ENCODE results near the gene ADAM17.
"Not testable (repeated sequence)": the region's sequence is repeated elsewhere in the genome, so short reads cannot be mapped to it uniquely, and the experiment has no call there.

ADAM17 gene

GRCh38 chr2:9565436-9566153 is 10.0 kb upstream of the ADAM17 start:
- no peak for DNase-seq (ENCODE audit: low read depth in 1 of 2, low spot score in 1 of 2)

- no peak for DNase-seq (ENCODE audit: low read depth in 1 of 2, low spot score in 1 of 2)
Observed at GRCh38 chr2:9560628-9561027, 5.0 kb upstream of the ADAM17 start.

- no peak for DNase-seq (ENCODE audit: low read depth in 1 of 2, low spot score in 1 of 2)
Observed at GRCh38 chr2:9558948-9559381, 3.3 kb upstream of the ADAM17 start.

GRCh38 chr2:9556121-9556743 is 602 bp upstream of the ADAM17 start:
- no peak for DNase-seq (ENCODE audit: low read depth in 1 of 2, low spot score in 1 of 2)

- no peak for DNase-seq (ENCODE audit: low read depth in 1 of 2, low spot score in 1 of 2)
Observed at GRCh38 chr2:9554921-9555296, 721 bp downstream of the ADAM17 start.

GRCh38 chr2:9552219-9553178 is 3.1 kb downstream of the ADAM17 start:
- DNase-seq (ENCODE audit: low read depth in 1 of 2, low spot score in 1 of 2) = no peak

GRCh38 chr2:9550859-9551391 is 4.7 kb downstream of the ADAM17 start:
- DNase-seq (ENCODE audit: low read depth in 1 of 2, low spot score in 1 of 2) = not testable (repeated sequence)

GRCh38 chr2:9549420-9549819 is 6.2 kb downstream of the ADAM17 start:
- DNase-seq (ENCODE audit: low read depth in 1 of 2, low spot score in 1 of 2) = no peak

- DNase-seq (ENCODE audit: low read depth in 1 of 2, low spot score in 1 of 2) = no peak
Observed at GRCh38 chr2:9548506-9548905, 7.1 kb downstream of the ADAM17 start.

- DNase-seq (ENCODE audit: low read depth in 1 of 2, low spot score in 1 of 2) = no peak
Observed at GRCh38 chr2:9547262-9547991, 8.2 kb downstream of the ADAM17 start.

- DNase-seq (ENCODE audit: low read depth in 1 of 2, low spot score in 1 of 2) = no peak
Observed at GRCh38 chr2:9545502-9545901, 10.1 kb downstream of the ADAM17 start.

GRCh38 chr2:9543557-9543956 is 12.1 kb downstream of the ADAM17 start:
- DNase-seq (ENCODE audit: low read depth in 1 of 2, low spot score in 1 of 2) = no peak

GRCh38 chr2:9539531-9539930 is 16.1 kb downstream of the ADAM17 start:
- DNase-seq (ENCODE audit: low read depth in 1 of 2, low spot score in 1 of 2) = no peak

- DNase-seq (ENCODE audit: low read depth in 1 of 2, low spot score in 1 of 2) = no peak
Observed at GRCh38 chr2:9538000-9538507, 17.6 kb downstream of the ADAM17 start.

- DNase-seq (ENCODE audit: low read depth in 1 of 2, low spot score in 1 of 2) = no peak
Observed at GRCh38 chr2:9536504-9536903, 19.1 kb downstream of the ADAM17 start.

- no peak for DNase-seq (ENCODE audit: low read depth in 1 of 2, low spot score in 1 of 2)
Observed at GRCh38 chr2:9535177-9535576, 20.5 kb downstream of the ADAM17 start.

GRCh38 chr2:9533663-9534062 is 22.0 kb downstream of the ADAM17 start:
- no peak for DNase-seq (ENCODE audit: low read depth in 1 of 2, low spot score in 1 of 2)

- no peak for DNase-seq (ENCODE audit: low read depth in 1 of 2, low spot score in 1 of 2)
Observed at GRCh38 chr2:9532421-9532820, 23.2 kb downstream of the ADAM17 start.

- no peak for DNase-seq (ENCODE audit: low read depth in 1 of 2, low spot score in 1 of 2)
Observed at GRCh38 chr2:9527995-9528787, 27.4 kb downstream of the ADAM17 start.

GRCh38 chr2:9525266-9525665 is 30.4 kb downstream of the ADAM17 start:
- DNase-seq (ENCODE audit: low read depth in 1 of 2, low spot score in 1 of 2) = no peak
